Suprapubic skin (tissue), 4 donors: Measurements from ENCODE around the gene WWTR1.

ENCODE experiments used
- EP300 ChIP-seq: sonication (generic); formaldehyde crosslinking; IDR thresholded peaks from one replicate; pipeline ENCODE4 v1.6.1; 2017; ENCODE audit warnings: antibody characterized with exemption
- POLR2A ChIP-seq, 2 donors: fragments of 450-650 bp; IDR thresholded peaks; one replicate each; pipeline ENCODE4 v1.6.1; 2017; ENCODE audit warnings: antibody characterized with exemption in 2 of 2, mild to moderate bottlenecking in 2 of 2, moderate library complexity in 2 of 2
- POLR2AphosphoS5 ChIP-seq, 3 donors: sonication (generic); formaldehyde crosslinking; IDR thresholded peaks; one replicate each; pipeline ENCODE4 v1.6.1; 2017; ENCODE audit warnings: antibody characterized with exemption in 3 of 3
- TF ChIP-seq, protein P1 (sequence below), 2 donors: fragments of 200-600 bp in 1 of 2; fragments of 450-650 bp in 1 of 2; sonication (generic) in 1 of 2; IDR thresholded peaks; one replicate each; pipeline ENCODE4 v1.5.1; 2016 to 2019; ENCODE audit warnings: antibody characterized with exemption in 2 of 2, mild to moderate bottlenecking in 1 of 2, moderate library complexity in 1 of 2

GRCh38 chr3:149653136-149653535, 4.7 kb downstream of the WWTR1 start:
- TF ChIP-seq, protein P1, sequence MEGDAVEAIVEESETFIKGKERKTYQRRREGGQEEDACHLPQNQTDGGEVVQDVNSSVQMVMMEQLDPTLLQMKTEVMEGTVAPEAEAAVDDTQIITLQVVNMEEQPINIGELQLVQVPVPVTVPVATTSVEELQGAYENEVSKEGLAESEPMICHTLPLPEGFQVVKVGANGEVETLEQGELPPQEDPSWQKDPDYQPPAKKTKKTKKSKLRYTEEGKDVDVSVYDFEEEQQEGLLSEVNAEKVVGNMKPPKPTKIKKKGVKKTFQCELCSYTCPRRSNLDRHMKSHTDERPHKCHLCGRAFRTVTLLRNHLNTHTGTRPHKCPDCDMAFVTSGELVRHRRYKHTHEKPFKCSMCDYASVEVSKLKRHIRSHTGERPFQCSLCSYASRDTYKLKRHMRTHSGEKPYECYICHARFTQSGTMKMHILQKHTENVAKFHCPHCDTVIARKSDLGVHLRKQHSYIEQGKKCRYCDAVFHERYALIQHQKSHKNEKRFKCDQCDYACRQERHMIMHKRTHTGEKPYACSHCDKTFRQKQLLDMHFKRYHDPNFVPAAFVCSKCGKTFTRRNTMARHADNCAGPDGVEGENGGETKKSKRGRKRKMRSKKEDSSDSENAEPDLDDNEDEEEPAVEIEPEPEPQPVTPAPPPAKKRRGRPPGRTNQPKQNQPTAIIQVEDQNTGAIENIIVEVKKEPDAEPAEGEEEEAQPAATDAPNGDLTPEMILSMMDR (IDR thresholded peaks at IDR 0.05): no peak
- TF ChIP-seq POLR2A (IDR thresholded peaks at IDR 0.05) (no peak), EP300 (no peak), POLR2AphosphoS5 (IDR thresholded peaks at IDR 0.05) (no peak)
